NCI-H748 (cell line): ENCODE measurements around the gene ZNF692.
"Not testable (repeated sequence)": the region's sequence is repeated elsewhere in the genome, so short reads cannot be mapped to it uniquely, and the experiment has no call there.

ENCODE experiments used
- DNase-seq: peaks from one replicate; lab custom pipeline; 2025; ENCODE audit not compliant: unreplicated experiment; lab: John Stamatoyannopoulos, UW

The ZNF692 gene

GRCh38 chr1:248810727-248811513 is 48.0 kb downstream of the ZNF692 start:
- DNase-seq: no peak

DNA sequence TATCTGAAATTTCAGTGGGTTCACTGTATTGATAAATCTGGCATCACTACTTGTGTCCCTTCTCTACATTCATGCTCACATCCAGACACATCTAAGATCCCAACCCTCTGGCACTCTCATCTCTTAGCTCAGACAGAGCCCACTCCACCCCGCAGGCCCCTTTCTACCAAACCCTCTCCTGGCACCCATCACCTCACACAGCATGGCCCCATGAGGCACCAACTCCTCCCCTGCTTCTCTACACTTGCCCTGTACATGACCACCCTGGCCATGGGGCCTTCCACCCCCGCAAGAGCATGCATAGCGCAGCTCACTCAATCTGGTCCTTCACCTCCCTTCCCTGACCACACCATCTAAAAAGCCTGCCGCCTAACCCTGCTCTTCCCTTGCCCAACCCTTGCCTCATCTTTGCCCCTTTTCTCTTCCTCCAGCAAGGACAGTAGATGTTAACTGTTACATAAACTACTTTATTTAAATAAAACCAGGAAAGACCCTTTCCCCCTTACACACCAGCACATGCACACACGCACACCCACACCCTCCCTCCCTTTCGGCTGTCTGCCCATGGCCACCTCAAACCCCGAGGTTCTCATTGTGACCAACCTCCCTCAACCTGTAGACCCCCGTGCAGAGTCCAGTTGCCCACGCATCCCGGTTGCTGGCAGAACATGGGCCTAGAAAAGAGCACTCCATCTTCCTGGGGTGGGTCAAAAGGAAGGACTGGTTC is 48.7 kb downstream of the ZNF692 start:
- DNase-seq: no peak

DNA sequence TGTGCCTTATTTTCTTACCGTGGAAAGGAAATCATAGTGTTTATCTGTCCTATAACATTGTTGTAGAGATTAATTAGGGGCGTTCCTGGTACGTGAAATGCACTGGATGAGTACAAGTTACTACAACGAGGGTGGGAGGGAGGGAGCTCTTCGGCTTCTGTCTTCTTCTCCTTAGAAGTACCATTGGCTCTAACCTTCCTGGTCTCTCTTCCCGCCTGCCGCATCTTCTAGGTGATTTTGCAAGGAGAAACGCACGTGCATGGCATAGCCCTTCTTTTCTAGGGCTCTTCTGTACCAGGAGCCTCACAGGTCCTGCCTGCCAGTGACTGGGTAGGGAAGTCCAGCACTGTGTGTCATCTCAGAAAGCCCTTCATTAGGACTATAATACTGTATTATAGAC is 50.0 kb downstream of the ZNF692 start:
- no peak for DNase-seq

- peak; percentile 68 for DNase-seq
Measured at GRCh38 chr1:248807067-248807737, 51.7 kb downstream of the ZNF692 start.

DNA sequence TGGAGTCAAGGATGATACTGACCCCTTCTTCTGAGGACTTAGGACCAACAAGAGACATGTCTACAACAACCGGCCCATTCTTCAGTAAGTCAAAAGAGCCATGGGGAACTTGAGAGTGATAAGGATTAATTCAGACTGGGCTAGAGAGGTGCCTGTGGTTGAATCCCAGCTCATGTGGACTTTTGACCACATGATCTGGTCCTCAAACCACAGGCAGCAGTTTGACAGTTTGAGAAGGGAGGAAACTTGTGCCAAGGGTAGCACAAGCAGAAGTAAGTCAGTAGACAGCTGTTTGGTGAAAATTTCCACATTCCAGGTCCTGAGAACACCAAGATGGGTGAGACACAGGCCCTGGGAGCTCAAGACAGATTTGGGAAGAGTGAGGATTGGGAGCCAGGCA is 53.0 kb downstream of the ZNF692 start:
- DNase-seq: no peak

DNA sequence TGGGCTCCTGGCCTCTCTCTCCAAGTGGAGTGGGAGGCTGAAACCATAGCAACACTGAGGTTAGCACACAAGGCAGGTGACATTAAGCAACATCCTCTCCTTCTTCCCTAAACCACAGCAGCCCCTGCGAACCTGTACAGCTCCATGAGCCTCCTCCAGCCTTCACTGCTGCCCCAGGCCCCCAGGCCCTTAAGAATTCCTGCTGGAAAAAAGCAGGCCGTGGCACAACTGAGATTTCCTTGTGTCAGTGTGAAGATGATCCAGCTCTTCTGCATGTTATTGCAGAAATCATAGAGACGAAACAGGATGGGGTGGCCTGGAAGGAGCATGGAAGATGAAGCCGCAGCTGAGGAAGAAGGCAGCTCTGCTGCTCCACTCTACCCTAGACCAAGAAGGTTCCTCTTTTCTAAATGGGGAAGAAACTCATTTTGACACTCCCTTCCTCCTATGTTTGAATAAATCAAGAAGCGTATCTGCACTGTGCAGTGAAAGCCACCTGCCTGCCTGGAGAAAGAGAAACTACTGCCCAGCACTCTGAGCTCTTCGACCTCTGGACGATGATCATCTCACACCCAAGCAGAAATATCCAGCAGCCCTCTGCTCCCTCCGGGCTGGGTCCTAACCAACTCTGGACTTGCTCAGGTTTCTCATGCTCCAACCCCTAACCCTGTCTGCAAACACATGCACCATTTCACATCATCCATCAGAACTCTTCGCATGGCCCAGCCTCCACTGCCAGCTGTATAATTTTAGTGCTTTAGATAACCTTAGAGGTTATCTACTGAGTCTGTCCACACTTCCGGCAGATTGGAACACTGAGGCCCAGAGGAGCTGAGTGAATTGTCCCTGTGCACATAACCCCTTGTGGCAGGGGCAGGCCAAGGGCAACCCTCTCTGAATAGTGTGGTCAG is 53.9 kb downstream of the ZNF692 start:
- DNase-seq: no peak

DNA sequence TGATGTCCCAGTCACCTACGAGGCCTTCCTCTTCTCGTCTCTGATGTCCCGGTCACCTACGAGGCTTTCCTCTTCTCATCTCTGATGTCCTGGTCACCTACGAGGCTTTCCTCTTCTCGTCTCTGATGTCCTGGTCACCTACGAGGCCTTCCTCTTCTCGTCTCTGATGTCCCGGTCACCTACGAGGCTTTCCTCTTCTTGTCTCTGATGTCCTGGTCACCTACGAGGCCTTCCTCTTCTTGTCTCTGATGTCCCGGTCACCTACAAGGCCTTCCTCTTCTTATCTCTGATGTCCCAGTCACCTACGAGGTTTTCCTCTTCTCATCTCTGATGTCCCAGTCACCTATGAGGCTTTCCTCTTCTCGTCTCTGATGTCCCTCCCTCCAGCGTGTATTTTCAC is 55.4 kb downstream of the ZNF692 start:
- not testable (repeated sequence) for DNase-seq

DNA sequence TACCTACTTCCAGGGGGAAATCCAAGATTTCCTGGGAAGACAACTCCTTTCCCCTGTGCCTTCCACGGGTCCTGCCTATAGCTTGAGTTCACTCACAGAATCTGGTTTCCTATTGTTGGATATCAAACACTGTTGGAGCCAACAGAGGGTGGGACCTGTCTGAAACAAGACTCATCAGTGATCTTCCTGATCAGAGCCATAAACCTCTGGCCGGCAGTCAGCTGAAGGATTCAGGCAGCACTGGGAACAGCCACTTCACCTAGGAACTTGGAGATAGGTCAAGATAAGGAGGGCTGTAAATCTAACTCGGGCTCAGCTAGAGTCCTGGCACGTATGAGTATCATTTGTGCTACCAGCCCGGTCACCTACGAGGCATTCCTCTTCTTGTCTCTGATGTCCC is 56.4 kb downstream of the ZNF692 start:
- DNase-seq: no peak

DNA sequence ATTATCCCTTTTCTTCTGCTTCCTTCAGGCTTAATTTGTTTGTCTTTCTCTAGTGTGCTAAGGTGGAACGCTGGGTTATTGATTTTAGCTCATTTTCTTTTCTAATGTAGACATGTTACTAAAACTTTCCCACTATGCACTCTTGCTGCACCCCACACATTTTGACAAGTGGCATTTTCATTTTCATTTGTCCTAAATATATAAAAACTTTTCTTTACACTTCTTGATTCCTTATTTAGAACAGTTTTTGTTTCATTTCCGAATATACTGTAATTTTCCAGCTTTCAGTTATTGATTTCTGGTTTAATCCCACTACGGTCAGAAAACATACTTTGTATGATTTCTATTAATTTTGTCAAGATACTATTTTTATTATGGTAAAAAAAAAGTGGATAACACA is 58.4 kb downstream of the ZNF692 start:
- no peak for DNase-seq
